ENCODE measurements around the gene LY6G6F.

DNA sequence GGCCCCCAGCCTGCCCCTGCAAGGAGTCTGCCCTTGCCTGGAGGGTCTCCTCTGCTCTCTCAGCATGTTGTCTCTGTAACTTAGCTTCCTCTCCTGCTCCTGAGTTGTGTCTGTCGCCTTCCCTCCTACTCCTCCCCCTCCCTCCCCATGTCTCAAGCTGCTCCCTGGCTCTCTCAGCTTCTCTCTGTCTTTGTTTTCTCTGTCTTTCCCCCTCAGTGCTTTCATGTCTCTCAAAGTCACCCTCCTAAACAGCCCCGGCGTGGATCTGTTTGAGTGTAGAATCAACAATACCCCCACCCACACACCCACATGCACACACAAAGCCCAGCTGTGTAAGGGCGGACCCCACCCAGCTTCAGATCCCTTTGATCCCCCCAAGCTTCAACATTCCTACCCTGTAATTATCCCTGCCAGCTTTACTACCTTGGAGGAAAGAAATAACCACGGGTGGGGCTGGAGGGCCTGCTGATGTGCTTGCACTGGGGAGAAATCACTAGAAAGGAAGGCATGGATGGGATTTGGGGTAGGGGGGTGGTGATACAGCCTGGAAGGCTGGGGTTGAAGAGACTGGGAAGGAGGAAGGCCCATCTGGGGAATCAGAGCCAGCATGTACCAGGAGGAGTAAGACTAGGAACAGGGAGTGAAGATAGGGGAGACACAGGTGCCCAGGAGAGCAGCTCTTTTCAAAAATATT is 7.5 kb downstream of the LY6G6F start:
- TF ChIP-seq EZH2 (IDR thresholded peaks at IDR 0.05; ENCODE audit: insufficient read depth, poor library complexity, severe bottlenecking) = no peak
- no peak for TF ChIP-seq EZH2phosphoT487 (IDR thresholded peaks at IDR 0.05; ENCODE audit: insufficient read depth, low read depth)
